Breast epithelium (tissue), 4 donors: ENCODE data around the gene CFAP46. TPM values are rescaled to one million over a fixed set of nuclear protein-coding genes. Genes with fewer than 3 reads are reported as not detected.

Source experiments
- DNase-seq, 2 donors: peaks; one replicate each; pipeline ENCODE4 v3.0.0-alpha.2; 2019; ENCODE audit warnings: low spot score in 2 of 2
- H3K27ac ChIP-seq, 2 donors: fragments of 200-600 bp; sonication (generic) in 1 of 2; one replicate each; pipeline ENCODE4 v1.5.1; 2016 to 2019; ENCODE audit warnings: mild to moderate bottlenecking in 1 of 2
- H3K27me3 ChIP-seq, 2 donors: fragments of 200-600 bp; sonication (generic) in 1 of 2; one replicate each; pipeline versions ENCODE4 v1.5.1 to v1.6.0; 2017 to 2019; ENCODE audit warnings: control low read depth in 1 of 2, mild to moderate bottlenecking in 1 of 2
- H3K36me3 ChIP-seq: fragments of 200-600 bp; one replicate; pipeline ENCODE4 v1.5.1; 2019
- H3K4me1 ChIP-seq, 2 donors: fragments of 200-600 bp; sonication (generic); one replicate each; pipeline ENCODE4 v1.5.1; 2016 to 2019; ENCODE audit warnings: control low read depth in 1 of 2
- H3K4me3 ChIP-seq, 3 donors: fragments of 200-600 bp; sonication (generic); 1 replicate in 2 of 3; 2 replicates in 1 of 3; pipeline ENCODE4 v1.5.1; 2016 to 2019; ENCODE audit warnings: mild to moderate bottlenecking in 3 of 3, moderate library complexity in 2 of 3
- H3K9me3 ChIP-seq, 2 donors: fragments of 200-600 bp; sonication (generic) in 1 of 2; one replicate each; pipeline ENCODE4 v1.5.1; 2016 to 2019; ENCODE audit warnings: control low read depth in 1 of 2
- POLR2A ChIP-seq: fragments of 450-650 bp; IDR thresholded peaks from one replicate; pipeline ENCODE4 v1.6.1; 2016; ENCODE audit warnings: antibody characterized with exemption, mild to moderate bottlenecking, moderate library complexity
- POLR2AphosphoS5 ChIP-seq, 3 donors: sonication (generic); formaldehyde crosslinking; IDR thresholded peaks; one replicate each; pipeline ENCODE4 v1.6.1; 2017; ENCODE audit warnings: antibody characterized with exemption in 3 of 3
- intact Hi-C: fragments of 100-400 bp; cut with DNase I; formaldehyde crosslinking; loops from one replicate; pipeline ENCODE4 v1.15.1; 2023; ENCODE audit warnings: low total_unique reads
- total RNA-seq, 3 donors: library from RNA; depleted of rRNA; stranded (reverse); fragments of >200 nt; gene quantifications; one replicate each; pipeline ENCODE4 v1.1.0, GENCODE V29; 2016
- TF ChIP-seq, protein P1 (sequence below), 3 donors: fragments of 450-650 bp; IDR thresholded peaks; one replicate each; pipeline ENCODE4 v1.5.1; 2016 to 2017; ENCODE audit warnings: antibody characterized with exemption in 3 of 3, mild to moderate bottlenecking in 3 of 3, moderate library complexity in 3 of 3

Gene CFAP46
- total RNA-seq, 3 donors from 2014 or later: 0.16 to 0.73 (median 0.66) TPM

DNA sequence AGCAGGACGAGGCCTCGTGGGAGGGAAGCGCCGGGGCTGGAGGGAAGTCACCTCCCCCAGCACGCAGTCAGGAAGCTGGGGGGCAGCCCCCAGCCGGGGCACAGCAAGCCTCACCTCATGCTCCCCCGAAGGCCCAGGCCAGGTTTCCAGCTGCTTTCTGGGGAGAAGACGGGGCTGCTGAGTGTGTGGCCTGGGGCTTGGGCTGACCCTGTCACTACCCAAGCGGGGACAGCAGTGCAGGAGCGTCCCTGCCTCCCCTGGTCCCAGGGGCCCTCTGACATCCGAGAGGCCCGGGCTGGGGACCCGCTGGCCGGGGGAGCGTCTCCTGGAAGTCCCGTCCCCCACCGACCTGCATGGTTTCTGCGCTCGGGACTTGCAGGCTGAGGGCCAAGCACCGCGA lies 136.8 kb downstream of the CFAP46 start:
- TF ChIP-seq POLR2A (no peak), POLR2AphosphoS5 (IDR thresholded peaks at IDR 0.05) (no peak)
- TF ChIP-seq, protein P1, sequence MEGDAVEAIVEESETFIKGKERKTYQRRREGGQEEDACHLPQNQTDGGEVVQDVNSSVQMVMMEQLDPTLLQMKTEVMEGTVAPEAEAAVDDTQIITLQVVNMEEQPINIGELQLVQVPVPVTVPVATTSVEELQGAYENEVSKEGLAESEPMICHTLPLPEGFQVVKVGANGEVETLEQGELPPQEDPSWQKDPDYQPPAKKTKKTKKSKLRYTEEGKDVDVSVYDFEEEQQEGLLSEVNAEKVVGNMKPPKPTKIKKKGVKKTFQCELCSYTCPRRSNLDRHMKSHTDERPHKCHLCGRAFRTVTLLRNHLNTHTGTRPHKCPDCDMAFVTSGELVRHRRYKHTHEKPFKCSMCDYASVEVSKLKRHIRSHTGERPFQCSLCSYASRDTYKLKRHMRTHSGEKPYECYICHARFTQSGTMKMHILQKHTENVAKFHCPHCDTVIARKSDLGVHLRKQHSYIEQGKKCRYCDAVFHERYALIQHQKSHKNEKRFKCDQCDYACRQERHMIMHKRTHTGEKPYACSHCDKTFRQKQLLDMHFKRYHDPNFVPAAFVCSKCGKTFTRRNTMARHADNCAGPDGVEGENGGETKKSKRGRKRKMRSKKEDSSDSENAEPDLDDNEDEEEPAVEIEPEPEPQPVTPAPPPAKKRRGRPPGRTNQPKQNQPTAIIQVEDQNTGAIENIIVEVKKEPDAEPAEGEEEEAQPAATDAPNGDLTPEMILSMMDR (IDR thresholded peaks at IDR 0.05): no peak
- H3K4me3 ChIP-seq: no peak overlapping the region
- H3K36me3 ChIP-seq: no peaks in the 10 kb centered on the region
- intact Hi-C loops: no loop called here
- H3K9me3 ChIP-seq: peaks cover 5 to 6% of the 10 kb centered on the region in 2 donors
- no peak overlapping the region for H3K27ac ChIP-seq
- H3K27me3 ChIP-seq: peaks cover 0 to 60% of the 10 kb centered on the region in 2 donors
- no peaks in the 10 kb centered on the region for H3K4me1 ChIP-seq
- DNase-seq: no peak

DNA sequence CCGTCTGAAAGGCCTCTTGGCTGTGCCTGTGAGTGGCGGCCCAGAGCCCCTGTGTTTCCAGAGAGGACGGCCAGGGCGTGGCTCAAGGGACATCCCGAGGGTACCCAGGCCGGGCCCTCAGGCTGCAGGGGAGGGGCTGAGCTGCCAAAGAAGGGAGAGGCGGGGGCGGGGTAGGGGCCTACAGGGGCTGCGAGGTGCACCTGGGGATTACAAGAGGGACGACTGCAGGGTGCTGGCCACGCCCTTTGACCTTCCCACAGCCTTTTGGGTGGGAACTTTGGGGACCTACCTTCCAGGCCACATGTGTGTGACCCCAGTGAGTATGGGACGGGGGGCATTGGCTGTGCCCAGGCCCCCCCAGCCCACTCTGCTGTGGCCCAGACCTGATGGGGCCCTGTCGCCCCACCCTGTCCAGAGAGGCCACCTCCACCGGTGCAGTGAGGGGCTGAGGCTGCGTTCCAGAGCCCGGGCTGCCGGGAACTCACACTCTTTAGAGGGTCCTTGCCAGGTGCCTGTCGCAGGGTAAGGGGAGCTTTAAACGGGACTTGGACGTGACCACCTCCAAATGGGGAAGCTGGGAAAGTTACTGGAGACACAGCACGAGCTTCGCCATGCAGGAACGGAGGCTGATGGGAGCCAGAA lies 137.5 kb downstream of the CFAP46 start:
- intact Hi-C loops: loop anchor here (5.0 kb wide), 1 partner anchor 1418 kb away; no protein-coding TSS in a partner anchor
- no peak for TF ChIP-seq POLR2A
- TF ChIP-seq, protein P1 (IDR thresholded peaks at IDR 0.05): no peak
- TF ChIP-seq POLR2AphosphoS5 (IDR thresholded peaks at IDR 0.05): no peak
- H3K4me3 ChIP-seq: no peak overlapping the region
- no peaks in the 10 kb centered on the region for H3K36me3 ChIP-seq
- H3K27me3 ChIP-seq: peaks cover 0 to 53% of the 10 kb centered on the region in 2 donors
- H3K4me1 ChIP-seq: no peaks in the 10 kb centered on the region
- H3K27ac ChIP-seq: no peak overlapping the region
- no peak for DNase-seq
- H3K9me3 ChIP-seq: peaks cover 5 to 6% of the 10 kb centered on the region in 2 donors

DNA sequence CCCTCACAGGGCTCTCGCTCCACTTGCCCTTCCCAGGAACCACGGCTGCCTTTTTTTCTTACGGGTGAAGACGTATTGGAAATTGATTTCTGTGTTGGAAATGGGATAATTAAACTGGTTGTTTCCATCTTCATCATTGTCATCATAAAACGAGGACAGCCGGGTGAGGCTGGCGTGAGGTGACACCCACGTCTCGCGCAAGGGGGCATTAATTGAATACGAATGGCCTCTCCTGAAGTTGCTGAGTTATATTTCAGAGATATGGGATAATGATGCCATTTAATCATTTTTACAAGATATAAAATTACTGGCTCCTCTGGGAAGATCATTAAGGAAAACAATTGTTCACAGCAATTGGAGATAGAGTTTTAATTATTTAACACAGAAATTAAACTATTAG lies 138.1 kb downstream of the CFAP46 start:
- Histone ChIP-seq H3K4me1 (no peaks in the 10 kb centered on the region), H3K4me3 (no peak overlapping the region), H3K27ac (no peak overlapping the region), H3K36me3 (no peaks in the 10 kb centered on the region), H3K27me3 (peaks cover 0 to 47% of the 10 kb centered on the region in 2 donors), H3K9me3 (peaks cover 5 to 6% of the 10 kb centered on the region in 2 donors)
- intact Hi-C loops: loop anchor here (5.0 kb wide), 1 partner anchor 1417 kb away; no protein-coding TSS in a partner anchor
- DNase-seq: no peak
- TF ChIP-seq POLR2A: no peak
- TF ChIP-seq, protein P1 (IDR thresholded peaks at IDR 0.05): no peak
- TF ChIP-seq POLR2AphosphoS5 (IDR thresholded peaks at IDR 0.05): no peak

DNA sequence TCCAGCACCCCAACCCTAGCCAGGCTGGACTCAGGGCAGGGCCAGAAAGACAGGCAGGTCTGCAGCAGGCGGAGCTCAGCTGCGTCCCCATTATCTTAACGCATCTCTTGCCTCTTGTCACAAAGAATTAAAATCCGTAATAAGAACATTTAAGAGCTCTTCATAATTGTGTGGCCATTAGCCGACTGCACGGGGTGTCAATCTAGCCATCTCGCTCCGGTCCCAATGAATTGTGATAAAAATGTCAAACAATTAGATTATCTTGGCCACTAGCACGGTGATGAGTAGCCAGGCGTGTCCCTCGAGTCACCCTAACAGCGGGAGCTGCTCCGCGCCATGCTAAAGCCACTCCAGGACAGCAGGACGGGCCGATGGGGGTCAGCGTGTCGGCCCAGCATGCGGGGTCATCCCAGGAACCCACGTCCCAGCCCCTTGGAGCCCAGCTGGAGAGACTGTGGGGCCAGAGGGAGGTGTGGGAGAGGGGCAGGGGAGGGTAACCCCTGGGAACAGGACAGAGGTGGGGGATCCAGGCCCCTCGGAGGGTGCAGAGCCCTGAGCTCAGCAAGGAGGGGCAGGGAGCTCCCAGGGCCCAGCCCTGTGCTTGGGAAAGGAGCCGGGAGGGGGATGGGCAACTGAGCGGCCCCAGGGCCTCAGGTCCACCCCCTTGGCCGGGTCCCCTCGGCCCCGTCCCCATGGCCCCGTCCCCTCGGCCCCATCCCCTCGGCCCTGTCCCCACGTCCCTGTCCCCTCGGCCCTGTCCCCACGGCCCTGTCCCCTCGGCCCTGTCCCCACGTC lies 138.8 kb downstream of the CFAP46 start:
- Histone ChIP-seq H3K36me3 (no peaks in the 10 kb centered on the region), H3K4me1 (no peaks in the 10 kb centered on the region), H3K27me3 (peaks cover 0 to 40% of the 10 kb centered on the region in 2 donors), H3K9me3 (peaks cover 5 to 6% of the 10 kb centered on the region in 2 donors), H3K4me3 (no peak overlapping the region), H3K27ac (no peak overlapping the region)
- TF ChIP-seq, protein P1 (IDR thresholded peaks at IDR 0.05): no peak
- TF ChIP-seq POLR2A (no peak), POLR2AphosphoS5 (IDR thresholded peaks at IDR 0.05) (no peak)
- DNase-seq: no peak
- intact Hi-C loops: loop anchor here (5.0 kb wide), 1 partner anchor 1416 kb away; no protein-coding TSS in a partner anchor
